ENCODE measurements around the gene SERPINA9. TPM values are rescaled to one million over a fixed set of nuclear protein-coding genes. Genes with fewer than 3 reads are reported as not detected.

Gene SERPINA9
- total and polyA plus RNA-seq, 2 donors from 2014 or later: not detected

DNA sequence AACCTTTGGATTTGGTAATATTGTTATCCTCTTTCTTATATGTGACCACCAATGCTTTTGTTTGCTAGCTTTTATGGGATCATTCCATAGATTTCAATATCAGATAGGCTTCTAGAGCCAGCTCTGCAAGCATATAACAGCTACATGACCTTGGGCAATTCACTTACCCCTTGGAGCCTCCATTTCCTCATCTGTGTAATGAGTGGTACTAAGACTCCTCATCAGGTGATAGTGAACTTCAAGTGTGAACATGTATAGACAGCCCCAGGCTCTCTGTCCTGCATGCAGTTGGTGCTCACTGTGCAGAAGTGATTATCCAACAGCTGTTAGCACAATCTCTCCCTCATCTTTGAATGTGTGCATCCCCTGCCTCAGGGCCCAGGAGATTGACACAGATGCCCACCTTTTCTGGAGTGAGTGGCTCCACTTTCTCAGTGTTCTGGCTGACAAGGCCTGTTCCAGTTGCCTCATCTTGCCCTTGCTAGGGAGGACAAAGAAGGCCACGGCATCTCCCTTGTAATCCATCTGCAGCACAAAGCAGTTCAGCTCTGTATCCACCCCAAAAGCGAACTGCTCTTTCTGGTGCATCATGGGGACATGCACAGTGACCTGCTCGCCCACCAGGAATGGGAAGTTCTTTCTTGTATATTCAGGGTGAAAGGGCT lies 9.2 kb downstream of the SERPINA9 start:
- TF ChIP-seq, protein P1, sequence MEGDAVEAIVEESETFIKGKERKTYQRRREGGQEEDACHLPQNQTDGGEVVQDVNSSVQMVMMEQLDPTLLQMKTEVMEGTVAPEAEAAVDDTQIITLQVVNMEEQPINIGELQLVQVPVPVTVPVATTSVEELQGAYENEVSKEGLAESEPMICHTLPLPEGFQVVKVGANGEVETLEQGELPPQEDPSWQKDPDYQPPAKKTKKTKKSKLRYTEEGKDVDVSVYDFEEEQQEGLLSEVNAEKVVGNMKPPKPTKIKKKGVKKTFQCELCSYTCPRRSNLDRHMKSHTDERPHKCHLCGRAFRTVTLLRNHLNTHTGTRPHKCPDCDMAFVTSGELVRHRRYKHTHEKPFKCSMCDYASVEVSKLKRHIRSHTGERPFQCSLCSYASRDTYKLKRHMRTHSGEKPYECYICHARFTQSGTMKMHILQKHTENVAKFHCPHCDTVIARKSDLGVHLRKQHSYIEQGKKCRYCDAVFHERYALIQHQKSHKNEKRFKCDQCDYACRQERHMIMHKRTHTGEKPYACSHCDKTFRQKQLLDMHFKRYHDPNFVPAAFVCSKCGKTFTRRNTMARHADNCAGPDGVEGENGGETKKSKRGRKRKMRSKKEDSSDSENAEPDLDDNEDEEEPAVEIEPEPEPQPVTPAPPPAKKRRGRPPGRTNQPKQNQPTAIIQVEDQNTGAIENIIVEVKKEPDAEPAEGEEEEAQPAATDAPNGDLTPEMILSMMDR (IDR thresholded peaks at IDR 0.05; ENCODE audit: borderline replicate concordance, extremely low read depth, insufficient read depth): no peak
- H3K9ac ChIP-seq (ENCODE audit: low read length in 3 of 3): no peak overlapping the region
- H3K4me1 ChIP-seq (ENCODE audit: control insufficient read depth in 2 of 3, insufficient read depth in 2 of 3, low read depth in 1 of 3, low read length in 3 of 3): no peaks in the 10 kb centered on the region
- H3K36me3 ChIP-seq (ENCODE audit: control insufficient read depth in 2 of 3, insufficient read depth in 3 of 3, low read length in 3 of 3): no peaks in the 10 kb centered on the region
- FAIRE-seq: no peak
- H3K4me3 ChIP-seq (ENCODE audit: low read length in 3 of 3): no peak overlapping the region
- H3K27me3 ChIP-seq (ENCODE audit: control insufficient read depth, insufficient read depth, low read length): no peaks in the 10 kb centered on the region
- no peak overlapping the region for H3K27ac ChIP-seq (ENCODE audit: low read depth in 2 of 2, low read length in 2 of 2)
- intact Hi-C loops (cut with DNase I): no loop called here
- no peak for DNase-seq
- peaks cover 0 to 13% (median 0%) of the 10 kb centered on the region in 3 donors for H3K9me3 ChIP-seq (ENCODE audit: control insufficient read depth in 2 of 3, insufficient read depth in 1 of 3, low read length in 3 of 3)

DNA sequence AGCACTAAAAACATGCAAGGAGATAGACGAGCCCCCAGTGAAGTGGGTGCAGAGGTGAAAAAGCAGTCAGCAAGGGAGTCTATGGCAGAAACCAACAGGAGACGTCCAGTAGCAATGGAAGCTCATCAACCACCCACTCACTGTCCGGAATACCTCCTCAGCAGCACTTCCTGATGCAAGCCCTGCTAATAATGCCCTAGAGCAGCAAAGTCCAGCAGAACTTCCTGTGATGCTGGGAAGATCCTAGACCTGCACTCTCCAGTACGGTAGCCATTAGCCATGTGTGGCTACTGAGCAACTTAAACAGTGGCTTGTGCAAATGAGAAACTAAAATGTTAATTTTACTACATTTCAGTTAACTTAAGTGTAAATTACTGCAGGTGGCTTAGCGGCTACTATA lies 11.0 kb downstream of the SERPINA9 start:
- H3K36me3 ChIP-seq (ENCODE audit: control insufficient read depth in 2 of 3, insufficient read depth in 3 of 3, low read length in 3 of 3): no peaks in the 10 kb centered on the region
- intact Hi-C loops (cut with DNase I): no loop called here
- no peaks in the 10 kb centered on the region for H3K4me1 ChIP-seq (ENCODE audit: control insufficient read depth in 2 of 3, insufficient read depth in 2 of 3, low read depth in 1 of 3, low read length in 3 of 3)
- no peak overlapping the region for H3K4me3 ChIP-seq (ENCODE audit: low read length in 3 of 3)
- H3K9ac ChIP-seq (ENCODE audit: low read length in 3 of 3): no peak overlapping the region
- no peak for FAIRE-seq
- TF ChIP-seq, protein P1 (IDR thresholded peaks at IDR 0.05; ENCODE audit: borderline replicate concordance, extremely low read depth, insufficient read depth): no peak
- H3K27me3 ChIP-seq (ENCODE audit: control insufficient read depth, insufficient read depth, low read length): no peaks in the 10 kb centered on the region
- DNase-seq: no peak
- peaks cover 0 to 13% (median 0%) of the 10 kb centered on the region in 3 donors for H3K9me3 ChIP-seq (ENCODE audit: control insufficient read depth in 2 of 3, insufficient read depth in 1 of 3, low read length in 3 of 3)
- H3K27ac ChIP-seq (ENCODE audit: low read depth in 2 of 2, low read length in 2 of 2): no peak overlapping the region

DNA sequence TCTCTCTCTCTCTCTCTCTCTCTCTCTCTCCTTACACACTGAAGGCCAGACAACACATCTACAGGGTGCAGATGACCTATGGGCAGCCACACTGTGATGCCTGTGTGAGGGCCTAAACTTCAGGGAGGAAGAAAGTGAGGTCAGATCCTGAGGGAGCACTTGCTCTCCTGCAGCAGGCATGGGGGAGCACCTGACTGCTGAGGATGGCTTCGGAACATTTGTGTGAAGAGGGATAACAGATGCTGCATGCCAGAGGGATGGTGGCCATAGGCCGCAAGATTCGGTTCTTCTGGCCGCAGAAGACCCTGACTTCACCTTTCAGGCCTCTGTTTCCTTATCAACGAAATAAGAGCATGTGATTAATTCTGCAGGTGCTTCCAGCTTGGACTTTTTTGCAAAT lies 11.7 kb downstream of the SERPINA9 start:
- no peak overlapping the region for H3K4me3 ChIP-seq (ENCODE audit: low read length in 3 of 3)
- H3K9ac ChIP-seq (ENCODE audit: low read length in 3 of 3): no peak overlapping the region
- H3K27ac ChIP-seq (ENCODE audit: low read depth in 2 of 2, low read length in 2 of 2): no peak overlapping the region
- intact Hi-C loops (cut with DNase I): no loop called here
- no peaks in the 10 kb centered on the region for H3K4me1 ChIP-seq (ENCODE audit: control insufficient read depth in 2 of 3, insufficient read depth in 2 of 3, low read depth in 1 of 3, low read length in 3 of 3)
- FAIRE-seq (no peak), DNase-seq (no peak)
- peaks cover 0 to 13% (median 0%) of the 10 kb centered on the region in 3 donors for H3K9me3 ChIP-seq (ENCODE audit: control insufficient read depth in 2 of 3, insufficient read depth in 1 of 3, low read length in 3 of 3)
- no peaks in the 10 kb centered on the region for H3K36me3 ChIP-seq (ENCODE audit: control insufficient read depth in 2 of 3, insufficient read depth in 3 of 3, low read length in 3 of 3)
- no peaks in the 10 kb centered on the region for H3K27me3 ChIP-seq (ENCODE audit: control insufficient read depth, insufficient read depth, low read length)
- TF ChIP-seq, protein P1 (IDR thresholded peaks at IDR 0.05; ENCODE audit: borderline replicate concordance, extremely low read depth, insufficient read depth): no peak
